ENCODE data around the gene SSBP3. TPM values are rescaled to one million over a fixed set of nuclear protein-coding genes. Genes with fewer than 3 reads are reported as not detected.

SSBP3 gene
- total and polyA plus RNA-seq, 2 of the 13 experiments (the other 11 are each of a cell fraction or from before 2014, with no cell fraction given): 8.5 to 17.6 TPM

DNA sequence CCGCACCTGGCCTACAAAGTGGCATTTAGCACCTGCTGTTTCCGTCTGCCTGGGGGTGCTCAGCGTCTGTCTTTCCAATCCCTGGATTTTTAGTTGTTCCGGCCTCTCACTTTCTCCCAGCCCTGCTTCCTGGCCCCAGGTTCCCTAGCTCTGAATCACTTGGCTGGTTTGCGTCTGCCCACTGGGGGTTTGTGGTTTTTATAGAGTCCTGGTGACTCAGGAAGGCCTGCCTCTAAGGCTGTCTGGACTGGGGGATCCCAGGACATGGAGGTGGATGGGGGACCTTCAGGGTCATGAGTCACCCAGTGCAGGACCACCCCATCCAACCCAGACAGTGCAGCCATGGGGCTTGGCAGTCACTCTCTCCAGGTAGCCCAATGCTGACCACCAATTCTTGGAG is 152.7 kb downstream of the SSBP3 start:
- DNase-seq (ENCODE audit: low spot score) (no peak), ATAC-seq (no peak), FAIRE-seq (no peak)
- TF ChIP-seq MTA3 (CRISPR knock-in tag; IDR thresholded peaks at IDR 0.05) (no peak), CHD4 (IDR thresholded peaks at IDR 0.05; ENCODE audit: borderline replicate concordance, low read length) (no peak), ZFP36L1 (CRISPR knock-in tag; IDR thresholded peaks at IDR 0.05) (no peak), U2AF1 (optimal IDR thresholded peaks at IDR 0.05; ENCODE audit: low read depth, low read length) (no peak), SALL2 (CRISPR knock-in tag; IDR thresholded peaks at IDR 0.05) (no peak), RXRA (CRISPR knock-in tag; IDR thresholded peaks at IDR 0.05) (no peak), ETV6 (CRISPR knock-in tag; conservative IDR thresholded peaks at IDR 0.05) (no peak), ZNF816 (CRISPR knock-in tag; IDR thresholded peaks at IDR 0.05; ENCODE audit: borderline replicate concordance) (no peak), ZNF879 (CRISPR knock-in tag; IDR thresholded peaks at IDR 0.05) (no peak)
- TF ChIP-seq, protein P1, sequence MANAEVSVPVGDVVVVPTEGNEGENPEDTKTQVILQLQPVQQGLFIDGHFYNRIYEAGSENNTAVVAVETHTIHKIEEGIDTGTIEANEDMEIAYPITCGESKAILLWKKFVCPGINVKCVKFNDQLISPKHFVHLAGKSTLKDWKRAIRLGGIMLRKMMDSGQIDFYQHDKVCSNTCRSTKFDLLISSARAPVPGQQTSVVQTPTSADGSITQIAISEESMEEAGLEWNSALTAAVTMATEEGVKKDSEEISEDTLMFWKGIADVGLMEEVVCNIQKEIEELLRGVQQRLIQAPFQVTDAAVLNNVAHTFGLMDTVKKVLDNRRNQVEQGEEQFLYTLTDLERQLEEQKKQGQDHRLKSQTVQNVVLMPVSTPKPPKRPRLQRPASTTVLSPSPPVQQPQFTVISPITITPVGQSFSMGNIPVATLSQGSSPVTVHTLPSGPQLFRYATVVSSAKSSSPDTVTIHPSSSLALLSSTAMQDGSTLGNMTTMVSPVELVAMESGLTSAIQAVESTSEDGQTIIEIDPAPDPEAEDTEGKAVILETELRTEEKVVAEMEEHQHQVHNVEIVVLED (CRISPR knock-in tag; IDR thresholded peaks at IDR 0.05; ENCODE audit: borderline replicate concordance): no peak
- TF ChIP-seq, protein P2, sequence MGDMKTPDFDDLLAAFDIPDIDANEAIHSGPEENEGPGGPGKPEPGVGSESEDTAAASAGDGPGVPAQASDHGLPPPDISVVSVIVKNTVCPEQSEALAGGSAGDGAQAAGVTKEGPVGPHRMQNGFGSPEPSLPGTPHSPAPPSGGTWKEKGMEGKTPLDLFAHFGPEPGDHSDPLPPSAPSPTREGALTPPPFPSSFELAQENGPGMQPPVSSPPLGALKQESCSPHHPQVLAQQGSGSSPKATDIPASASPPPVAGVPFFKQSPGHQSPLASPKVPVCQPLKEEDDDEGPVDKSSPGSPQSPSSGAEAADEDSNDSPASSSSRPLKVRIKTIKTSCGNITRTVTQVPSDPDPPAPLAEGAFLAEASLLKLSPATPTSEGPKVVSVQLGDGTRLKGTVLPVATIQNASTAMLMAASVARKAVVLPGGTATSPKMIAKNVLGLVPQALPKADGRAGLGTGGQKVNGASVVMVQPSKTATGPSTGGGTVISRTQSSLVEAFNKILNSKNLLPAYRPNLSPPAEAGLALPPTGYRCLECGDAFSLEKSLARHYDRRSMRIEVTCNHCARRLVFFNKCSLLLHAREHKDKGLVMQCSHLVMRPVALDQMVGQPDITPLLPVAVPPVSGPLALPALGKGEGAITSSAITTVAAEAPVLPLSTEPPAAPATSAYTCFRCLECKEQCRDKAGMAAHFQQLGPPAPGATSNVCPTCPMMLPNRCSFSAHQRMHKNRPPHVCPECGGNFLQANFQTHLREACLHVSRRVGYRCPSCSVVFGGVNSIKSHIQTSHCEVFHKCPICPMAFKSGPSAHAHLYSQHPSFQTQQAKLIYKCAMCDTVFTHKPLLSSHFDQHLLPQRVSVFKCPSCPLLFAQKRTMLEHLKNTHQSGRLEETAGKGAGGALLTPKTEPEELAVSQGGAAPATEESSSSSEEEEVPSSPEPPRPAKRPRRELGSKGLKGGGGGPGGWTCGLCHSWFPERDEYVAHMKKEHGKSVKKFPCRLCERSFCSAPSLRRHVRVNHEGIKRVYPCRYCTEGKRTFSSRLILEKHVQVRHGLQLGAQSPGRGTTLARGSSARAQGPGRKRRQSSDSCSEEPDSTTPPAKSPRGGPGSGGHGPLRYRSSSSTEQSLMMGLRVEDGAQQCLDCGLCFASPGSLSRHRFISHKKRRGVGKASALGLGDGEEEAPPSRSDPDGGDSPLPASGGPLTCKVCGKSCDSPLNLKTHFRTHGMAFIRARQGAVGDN (CRISPR knock-in tag; IDR thresholded peaks at IDR 0.05): no peak
- TF ChIP-seq, protein P3, sequence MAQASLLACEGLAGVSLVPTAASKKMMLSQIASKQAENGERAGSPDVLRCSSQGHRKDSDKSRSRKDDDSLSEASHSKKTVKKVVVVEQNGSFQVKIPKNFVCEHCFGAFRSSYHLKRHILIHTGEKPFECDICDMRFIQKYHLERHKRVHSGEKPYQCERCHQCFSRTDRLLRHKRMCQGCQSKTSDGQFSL (CRISPR knock-in tag; IDR thresholded peaks at IDR 0.05): no peak
- Histone ChIP-seq H3K4me3 (replicated peaks in 1 of 3; ENCODE audit: insufficient read depth in 1 of 3, low read depth in 2 of 3, low read length in 3 of 3) (no peak overlapping the region), H3K27me3 (ENCODE audit: control insufficient read depth in 1 of 2, insufficient read depth in 2 of 2, low read length in 2 of 2) (no peaks in the 10 kb centered on the region), H3K27ac (ENCODE audit: extremely low read length, insufficient read depth, low read length) (no peak overlapping the region), H3K4me1 (ENCODE audit: insufficient read depth, low read length) (peaks cover 12% of the 10 kb centered on the region), H3K9ac (ENCODE audit: insufficient read depth, low read depth, low read length) (no peak overlapping the region), H2AFZ (ENCODE audit: low read length) (no peak overlapping the region), H4K20me1 (ENCODE audit: insufficient read depth, low read length) (no peaks in the 10 kb centered on the region), H3K79me2 (ENCODE audit: insufficient read depth, low read length) (no peaks in the 10 kb centered on the region), H3K9me3 (ENCODE audit: low read length) (no peaks in the 10 kb centered on the region), H3K4me2 (ENCODE audit: low read depth, low read length) (no peak overlapping the region), H3K36me3 (replicated peaks in 1 of 2; ENCODE audit: control insufficient read depth in 1 of 2, insufficient read depth in 2 of 2, low read length in 2 of 2) (peaks cover 11% of the 10 kb centered on the region in 2 experiments; a peak in 4 of 5 replicates)
- no TSS peak for BruUV-seq (replicated peaks)
- intact Hi-C loops (cut with micrococcal nuclease; ENCODE audit: unreplicated experiment): no loop called here
- ChIA-PET POLR2A (no interaction called here), CTCF (ENCODE audit: low intra/inter-chr PET ratio, low total read pairs) (no interaction called here)
- 98% methylated on average over 5 of the region's 5 CpGs for WGBS (ENCODE audit: low lambda C conversion rate)
- in situ Hi-C loops (cut with HindIII; ENCODE audit: extremely low pct_ligation_motif_present, low pct_unique_long_range_greater_than_20kb): no loop called here
